ENCODE results near the gene DUSP22.
A peak's percentile ranks its signal among the peaks of the same experiment; 100 is the strongest.

Gene DUSP22

GRCh38 chr6:382883-383810, 90.9 kb downstream of the DUSP22 start:
- no peak for DNase-seq

DNA sequence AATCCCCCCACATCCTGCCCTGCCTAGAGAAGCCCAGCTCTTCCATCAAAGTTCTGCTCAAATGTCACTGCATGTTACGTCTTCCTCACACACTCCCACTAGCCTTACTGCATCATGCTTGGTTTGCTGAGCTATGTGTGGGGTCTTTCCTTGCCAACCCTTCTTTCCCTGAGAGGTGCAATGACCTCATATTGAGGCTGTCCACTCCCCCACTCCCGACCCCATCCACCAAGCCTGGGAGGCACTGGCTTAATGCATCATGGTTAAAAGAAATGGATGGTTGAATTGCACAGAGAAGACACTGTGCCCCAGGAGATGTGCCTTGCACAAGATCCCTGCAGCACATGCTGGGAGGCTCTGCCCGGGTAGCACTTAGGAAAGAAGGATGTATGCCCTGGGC, 91.6 kb downstream of the DUSP22 start:
- no peak for DNase-seq

GRCh38 chr6:384898-385297, 92.6 kb downstream of the DUSP22 start:
- no peak for DNase-seq

- no peak for DNase-seq
These were observed 93.3 kb downstream of the DUSP22 start for GRCh38 chr6:385614-386013.

DNA sequence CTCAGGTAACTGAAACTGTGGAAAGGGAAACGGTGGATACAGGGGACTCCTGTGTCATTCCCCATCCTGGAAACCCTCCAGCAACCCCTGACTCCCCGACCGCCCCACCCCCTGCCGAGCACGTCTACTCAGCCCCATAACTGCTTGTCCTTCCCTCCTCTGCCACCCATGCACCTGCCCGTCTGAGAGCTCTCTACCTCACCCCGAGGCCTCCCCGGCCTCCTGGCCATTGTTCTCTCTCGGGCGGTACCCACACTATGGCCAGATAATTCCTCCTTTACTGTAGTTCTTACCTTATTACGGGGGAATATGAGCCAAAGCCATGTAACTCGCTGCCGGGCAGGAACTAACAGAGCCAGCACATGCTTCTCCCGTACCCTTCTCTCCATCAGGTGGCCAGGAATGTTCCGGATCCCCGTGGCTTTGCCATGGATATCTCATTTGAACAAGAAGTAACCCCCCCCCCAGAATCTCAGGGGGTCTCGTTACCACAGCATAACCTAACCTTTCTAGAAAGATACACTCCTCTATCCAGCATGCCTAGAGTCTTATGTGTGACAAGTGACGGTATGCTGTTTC, 94.5 kb downstream of the DUSP22 start:
- no peak for DNase-seq

- DNase-seq, result no peak
These were observed 95.0 kb downstream of the DUSP22 start for GRCh38 chr6:387293-387741.

DNA sequence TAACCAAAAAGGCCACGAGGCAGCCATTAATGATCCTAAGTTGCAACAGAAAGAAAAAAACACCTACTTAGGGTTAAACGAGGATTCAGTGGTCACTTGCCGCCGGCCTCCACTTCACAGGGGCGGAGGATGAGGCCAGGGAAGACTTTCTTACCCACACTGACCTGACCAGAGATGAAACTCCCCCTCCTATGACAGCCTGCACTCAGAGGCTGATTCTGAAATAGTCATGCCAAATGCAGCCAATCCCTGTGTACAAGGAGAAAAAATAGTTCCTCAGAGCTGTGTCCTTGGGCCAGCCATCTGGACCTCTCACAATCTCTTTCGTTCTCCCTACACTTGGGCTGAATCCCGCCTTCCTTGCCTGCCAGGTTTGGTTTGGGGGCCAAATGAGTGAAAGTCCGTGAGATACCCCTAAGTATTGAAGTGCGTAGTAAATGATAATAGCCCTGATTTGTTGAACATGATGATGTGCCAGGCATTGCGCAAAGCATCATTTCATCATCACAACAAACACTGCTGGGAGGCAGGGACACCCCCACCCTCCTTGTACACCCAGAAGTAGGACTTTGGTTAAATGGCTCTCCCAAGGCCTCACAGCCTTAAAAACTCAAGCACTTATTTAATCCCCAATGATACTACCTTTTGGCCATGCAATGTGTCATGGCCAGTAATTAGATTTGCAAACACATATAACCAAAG, 96.1 kb downstream of the DUSP22 start:
- no peak for DNase-seq

DNA sequence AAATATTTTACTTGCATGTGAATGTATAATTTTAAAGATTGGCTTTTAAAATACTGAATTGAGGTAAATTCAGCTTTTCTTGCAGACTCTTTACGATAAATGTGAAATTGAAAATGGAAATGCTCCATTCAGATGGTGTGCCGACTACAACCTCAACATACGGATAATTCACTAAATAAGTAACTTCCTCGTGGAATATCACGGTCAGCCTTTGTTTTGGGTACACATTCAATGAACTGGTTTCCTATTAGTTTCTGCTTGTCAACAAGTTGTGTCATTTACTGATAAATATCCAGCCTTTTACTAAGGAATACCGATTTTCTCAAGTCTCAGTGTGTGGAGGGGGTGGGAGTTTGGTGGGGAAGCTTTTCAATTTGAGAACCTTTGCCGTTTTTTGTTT, 96.9 kb downstream of the DUSP22 start:
- no peak for DNase-seq

- DNase-seq, result peak in 3 of 6 experiments; percentile 53 to 58 (median 56)
These were observed 97.3 kb downstream of the DUSP22 start for GRCh38 chr6:389622-390021.

GRCh38 chr6:390914-391558, 98.7 kb downstream of the DUSP22 start:
- DNase-seq, result peak in 3 of 6 experiments; percentile 18 to 27 (median 23)

- DNase-seq, result peak in 5 of 6 experiments; percentile 30 to 59 (median 35)
These were observed 99.5 kb downstream of the DUSP22 start, which contains the start of gene IRF4 for GRCh38 chr6:391559-392440. Gene IRF4, plus strand, starts transcription at chr6:391752. Its CDS starts 1,401 bp downstream, at chr6:393153.

DNA sequence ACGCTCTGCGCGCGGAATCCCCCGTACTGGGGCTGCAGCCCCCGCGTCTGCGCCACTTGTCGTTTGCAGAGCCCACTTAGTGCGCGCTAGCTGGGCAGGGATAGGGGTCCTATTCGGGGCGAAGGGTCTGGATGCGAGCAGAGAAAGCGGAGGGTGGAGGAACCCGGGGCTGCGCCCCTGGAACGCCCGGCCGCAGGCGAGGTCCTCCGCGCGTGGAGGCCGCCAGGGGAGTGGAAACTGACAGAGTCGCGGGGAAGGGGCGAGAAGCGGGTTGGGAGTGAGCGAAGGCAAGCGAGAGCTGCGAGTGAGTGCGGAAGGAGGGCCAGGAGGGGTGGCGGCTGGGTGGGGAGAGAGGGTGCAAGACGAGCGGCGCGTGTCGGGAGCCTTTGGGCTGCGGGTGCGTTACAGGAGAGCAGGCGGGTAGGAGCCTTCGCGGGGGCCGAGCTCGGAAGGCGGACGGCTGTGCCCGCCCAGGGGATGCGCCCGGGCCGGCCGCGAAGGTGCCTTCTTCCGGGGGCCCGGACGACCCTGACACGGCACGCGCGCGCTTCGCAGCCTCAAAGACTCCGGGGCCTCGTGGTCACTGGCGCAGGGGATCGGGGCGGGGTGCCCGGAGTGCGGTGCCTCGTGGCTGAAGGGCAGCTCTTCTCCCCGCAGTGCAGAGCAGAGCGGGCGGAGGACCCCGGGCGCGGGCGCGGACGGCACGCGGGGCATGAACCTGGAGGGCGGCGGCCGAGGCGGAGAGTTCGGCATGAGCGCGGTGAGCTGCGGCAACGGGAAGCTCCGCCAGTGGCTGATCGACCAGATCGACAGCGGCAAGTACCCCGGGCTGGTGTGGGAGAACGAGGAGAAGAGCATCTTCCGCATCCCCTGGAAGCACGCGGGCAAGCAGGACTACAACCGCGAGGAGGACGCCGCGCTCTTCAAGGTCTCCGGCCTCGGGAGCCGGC, 100.4 kb downstream of the DUSP22 start:
- peak in 3 of 6 experiments; percentile 19 to 46 (median 41) for DNase-seq

- DNase-seq, result peak in 2 of 6 experiments; percentile 20 to 26
These were observed 101.3 kb downstream of the DUSP22 start for GRCh38 chr6:393391-394221.

- DNase-seq, result no peak
These were observed 102.5 kb downstream of the DUSP22 start for GRCh38 chr6:394641-395289.

- DNase-seq, result no peak
These were observed 103.3 kb downstream of the DUSP22 start for GRCh38 chr6:395432-396125.

DNA sequence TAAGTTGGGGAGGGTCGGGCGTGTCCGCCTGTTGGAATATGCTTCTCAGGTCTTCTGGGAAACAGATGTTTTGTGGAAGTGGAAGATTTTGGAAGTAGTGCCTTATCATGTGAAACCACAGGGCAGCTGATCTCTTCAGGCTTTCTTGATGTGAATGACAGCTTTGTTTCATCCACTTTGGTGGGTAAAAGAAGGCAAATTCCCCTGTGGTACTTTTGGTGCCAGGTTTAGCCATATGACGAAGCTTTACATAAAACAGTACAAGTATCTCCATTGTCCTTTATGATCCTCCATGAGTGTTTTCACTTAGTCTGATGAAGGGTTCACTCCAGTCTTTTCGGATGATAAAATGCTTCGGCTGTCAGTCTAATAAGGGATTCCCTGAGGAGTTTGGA, 103.8 kb downstream of the DUSP22 start:
- DNase-seq, result no peak

DNA sequence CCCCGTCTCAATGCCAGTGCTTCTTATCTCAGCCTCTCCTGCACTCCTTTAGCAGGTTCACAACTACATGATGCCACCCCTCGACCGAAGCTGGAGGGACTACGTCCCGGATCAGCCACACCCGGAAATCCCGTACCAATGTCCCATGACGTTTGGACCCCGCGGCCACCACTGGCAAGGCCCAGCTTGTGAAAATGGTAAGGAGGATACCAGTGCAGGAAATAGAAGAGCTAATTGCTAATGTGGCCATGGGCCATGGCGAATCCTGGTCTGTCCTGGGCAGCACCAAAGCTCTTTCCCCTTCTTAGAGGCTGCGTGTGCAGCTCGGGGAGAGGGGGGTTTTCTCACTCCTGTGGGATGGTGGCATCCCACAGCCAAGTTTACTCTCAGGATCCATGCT, 104.8 kb downstream of the DUSP22 start:
- no peak for DNase-seq

DNA sequence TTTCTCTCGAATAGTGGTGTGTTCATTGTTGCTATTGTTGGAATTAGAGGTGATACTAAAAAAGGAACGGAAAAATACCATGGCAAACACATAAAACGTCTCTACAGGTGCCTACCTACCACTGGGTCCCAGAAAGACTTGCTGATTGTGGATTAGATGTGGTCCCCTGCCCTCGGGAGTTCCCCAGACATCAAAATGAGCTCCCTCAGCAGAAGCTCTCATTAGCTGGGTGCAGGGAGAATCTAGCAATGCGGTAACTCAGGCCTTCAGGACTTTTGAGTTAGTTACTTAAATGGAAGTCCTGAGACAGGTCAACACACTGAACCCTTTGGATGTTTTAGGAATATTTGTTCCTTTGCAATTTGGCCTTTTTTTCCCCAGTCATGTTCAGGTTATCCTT, 105.3 kb downstream of the DUSP22 start:
- DNase-seq, result no peak

DNA sequence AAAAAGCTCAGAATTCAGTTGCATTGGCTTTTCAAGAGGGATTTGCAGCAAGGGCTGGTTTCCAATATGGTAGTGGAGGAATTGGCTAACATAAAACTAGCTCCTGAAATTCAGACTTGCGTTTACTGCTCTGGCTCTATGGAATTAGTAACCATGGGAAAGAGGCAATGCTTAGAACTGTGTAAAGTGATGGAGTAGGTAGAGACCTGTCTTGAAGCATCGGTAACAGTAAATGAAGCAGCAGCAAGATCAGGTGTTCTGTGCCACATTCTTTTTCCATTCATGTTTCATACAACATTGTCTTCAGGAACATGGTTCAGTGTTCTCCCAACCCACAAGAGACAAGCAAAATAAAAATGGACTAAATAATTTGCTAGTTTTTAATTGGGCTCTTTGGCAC, 105.8 kb downstream of the DUSP22 start:
- DNase-seq, result no peak

Data from stimulated activated naive CD4-positive, alpha-beta T cell (primary cell).